ENCODE data around the gene MED12L.

MED12L gene

GRCh38 chr3:151318313-151318712, 232.8 kb downstream of the MED12L start:
- no peak for DNase-seq

- DNase-seq, result no peak
Measured at GRCh38 chr3:151318991-151319390, 233.5 kb downstream of the MED12L start.

GRCh38 chr3:151319628-151320027, 234.2 kb downstream of the MED12L start:
- DNase-seq, result no peak

- DNase-seq, result no peak
Measured at GRCh38 chr3:151320131-151320530, 234.7 kb downstream of the MED12L start.

- no peak for DNase-seq
Measured at GRCh38 chr3:151321526-151321925, 236.1 kb downstream of the MED12L start.

- no peak for DNase-seq
Measured at GRCh38 chr3:151322511-151322910, 237.0 kb downstream of the MED12L start.

- DNase-seq, result no peak
Measured at GRCh38 chr3:151327571-151328198, 242.2 kb downstream of the MED12L start.

- peak in 3 of 51 donors; percentile 6 to 36 (median 17) for DNase-seq
Measured at GRCh38 chr3:151328298-151328995, 243.0 kb downstream of the MED12L start.

GRCh38 chr3:151329363-151329762, 243.9 kb downstream of the MED12L start, which contains the start of gene P2RY13:
P2RY13 (minus strand) TSS chr3:151329549; CDS start chr3:151329528, 21 bp downstream.
- DNase-seq, result no peak

- DNase-seq, result no peak
Measured at GRCh38 chr3:151330379-151330778, 244.9 kb downstream of the MED12L start.

- no peak for DNase-seq
Measured at GRCh38 chr3:151330899-151331298, 245.4 kb downstream of the MED12L start.

GRCh38 chr3:151331696-151332095, 246.2 kb downstream of the MED12L start:
- DNase-seq, result no peak

GRCh38 chr3:151345859-151346258, 260.4 kb downstream of the MED12L start:
- DNase-seq, result no peak

- no peak for DNase-seq
Measured at GRCh38 chr3:151346292-151346691, 260.8 kb downstream of the MED12L start.

- peak in 15 of 51 donors; percentile 4 to 26 (median 12) for DNase-seq
Measured at GRCh38 chr3:151347432-151347831, 262.0 kb downstream of the MED12L start.

- no peak for DNase-seq
Measured at GRCh38 chr3:151350656-151351055, 265.2 kb downstream of the MED12L start.

- DNase-seq, result no peak
Measured at GRCh38 chr3:151351219-151351618, 265.8 kb downstream of the MED12L start.

GRCh38 chr3:151351648-151352047, 266.2 kb downstream of the MED12L start:
- peak in 1 of 51 donors; percentile 43 for DNase-seq

- DNase-seq, result peak in 5 of 51 donors; percentile 1 to 19 (median 4)
Measured at GRCh38 chr3:151356794-151357462, 271.5 kb downstream of the MED12L start.

- no peak for DNase-seq
Measured at GRCh38 chr3:151357463-151357850, 272.0 kb downstream of the MED12L start.

GRCh38 chr3:151362751-151363174, 277.3 kb downstream of the MED12L start:
- DNase-seq, result no peak

- DNase-seq, result no peak
Measured at GRCh38 chr3:151366993-151367392, 281.5 kb downstream of the MED12L start.

- no peak for DNase-seq
Measured at GRCh38 chr3:151367448-151367847, 282.0 kb downstream of the MED12L start.

Data from hypothalamus (tissue), 51 donors.